Measurements from ENCODE around the gene ACIN1. TPM values are rescaled to one million over a fixed set of nuclear protein-coding genes. Genes with fewer than 3 reads are reported as not detected.
A peak's percentile ranks its signal among the peaks of the same experiment; 100 is the strongest.

The ACIN1 gene
- total RNA-seq, 1 experiment from 2014 or later, result 333 TPM

DNA sequence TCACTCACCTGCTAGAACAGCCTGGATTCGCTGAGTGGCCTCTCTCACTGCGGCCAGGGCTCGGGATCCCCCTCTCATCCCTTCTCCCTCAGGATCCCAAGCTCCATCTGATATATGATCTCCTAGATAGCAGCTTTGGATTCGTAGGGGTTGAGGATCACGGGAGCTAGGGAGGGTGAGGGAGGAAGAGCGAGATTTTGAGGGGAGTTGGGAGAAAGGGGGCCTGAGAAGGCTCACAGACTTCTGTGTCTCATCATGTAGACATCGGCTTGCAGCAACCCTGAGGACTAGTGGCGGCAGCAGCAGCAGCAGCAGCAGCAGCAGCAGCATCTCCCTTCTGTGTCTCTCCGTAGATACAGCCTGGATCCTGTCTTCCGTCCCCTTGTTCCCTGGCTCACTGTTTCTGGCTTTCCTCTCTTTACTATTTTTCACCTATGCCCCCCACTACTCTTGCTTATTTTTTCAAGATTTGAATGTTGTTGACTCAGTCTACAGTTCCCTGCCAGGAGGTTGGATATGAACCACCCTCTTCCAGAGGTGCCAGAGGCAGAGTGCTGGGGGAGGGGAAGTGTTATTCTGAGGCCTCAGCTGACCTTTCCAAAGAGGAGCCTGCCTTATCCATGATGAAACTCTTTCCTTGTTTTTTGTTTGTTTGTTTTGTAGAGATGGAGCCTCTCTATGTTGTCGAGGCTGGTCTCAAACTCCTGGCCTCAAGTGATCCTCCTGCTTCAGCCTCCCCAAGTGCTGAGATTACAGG is 9.8 kb upstream of the ACIN1 start, which contains the start of gene CIROP:
Gene CIROP (minus strand): TSS at position 399 of the 757 bp plus-strand sequence. CDS start 69 bp downstream, at position 330.
- H2BK5ac ChIP-seq (ENCODE audit: insufficient read length, low read length), result no peak within 1 kb of the TSS
- DNase-seq, result no peak
- H3K27ac ChIP-seq (ENCODE audit: insufficient read length, low read depth, low read length), result no peak within 1 kb of the TSS
- H3K23me2 ChIP-seq (ENCODE audit: insufficient read length, low read depth, low read length, poor library complexity, severe bottlenecking), result no peaks in the 10 kb centered on the region
- no peak within 1 kb of the TSS for H3K9ac ChIP-seq (ENCODE audit: extremely low read depth, insufficient read length, low read length)
- Mint-ChIP-seq H3K4me3 (peak within 1 kb of the TSS in 1 of 2 experiments; percentile 56; a peak in 3 of 5 replicates), H3K4me1 (peaks cover 45 to 52% of the 10 kb centered on the region in 2 experiments), H3K9me3 (peaks cover 8 to 9% of the 10 kb centered on the region in 2 experiments), H3K27me3 (ENCODE audit: low read depth) (peaks cover 27% of the 10 kb centered on the region), H3K36me3 (ENCODE audit: insufficient read depth in 1 of 3, low read depth in 3 of 3) (peaks cover 0 to 3% (median 0%) of the 10 kb centered on the region in 3 experiments; a peak in 1 of 7 replicates), H3K27ac (peak within 1 kb of the TSS in 1 of 3 experiments; percentile 92; a peak in 2 of 7 replicates)
- no peak within 1 kb of the TSS for H3T11ph ChIP-seq (ENCODE audit: low read length)
- H3K14ac ChIP-seq (ENCODE audit: insufficient read depth, low read length), result no peak within 1 kb of the TSS
- H2AFZ ChIP-seq (ENCODE audit: low read length), result no peak within 1 kb of the TSS
- no peaks in the 10 kb centered on the region for H3K9me3 ChIP-seq (ENCODE audit: control insufficient read depth, low read depth, low read length)
- H3K4me2 ChIP-seq (ENCODE audit: insufficient read depth, insufficient read length, low read length), result peak within 1 kb of the TSS; percentile 6
- H3K4ac ChIP-seq (ENCODE audit: low read depth, low read length), result no peak within 1 kb of the TSS
- no peaks in the 10 kb centered on the region for H3K79me2 ChIP-seq (ENCODE audit: insufficient read depth, low read length)
- no peaks in the 10 kb centered on the region; the same call in 1 of the 2 replicates for H3K4me1 ChIP-seq (ENCODE audit: insufficient read depth, low read length)
- H4K20me1 ChIP-seq (ENCODE audit: control insufficient read depth, insufficient read depth, insufficient read length), result no peaks in the 10 kb centered on the region
- no peak within 1 kb of the TSS for H2AK5ac ChIP-seq (ENCODE audit: insufficient read length, low read length)
- H3K18ac ChIP-seq (ENCODE audit: insufficient read length, low read depth, low read length), result no peak within 1 kb of the TSS
- H2BK120ac ChIP-seq (ENCODE audit: low read depth, low read length, poor library complexity, severe bottlenecking), result no peak within 1 kb of the TSS
- H2BK15ac ChIP-seq (ENCODE audit: low read depth, low read length), result no peak within 1 kb of the TSS; the same call in 1 of the 2 replicates
- no peak within 1 kb of the TSS for H4K8ac ChIP-seq (replicated peaks; ENCODE audit: insufficient read length, low read depth, low read length)
- TF ChIP-seq CTCF (conservative IDR thresholded peaks at IDR 0.05), result no peak
- H3K79me1 ChIP-seq (ENCODE audit: insufficient read depth, low read depth, low read length, poor library complexity, severe bottlenecking), result no peaks in the 10 kb centered on the region
- no peaks in the 10 kb centered on the region for H3K27me3 ChIP-seq (ENCODE audit: insufficient read depth, low read length)
- no peak within 1 kb of the TSS for H4K5ac ChIP-seq (ENCODE audit: insufficient read length, low read depth, low read length)
- H2BK12ac ChIP-seq (ENCODE audit: insufficient read length, low read depth, low read length), result no peak within 1 kb of the TSS
- no peak within 1 kb of the TSS for H2BK20ac ChIP-seq (ENCODE audit: low read depth, low read length, poor library complexity, severe bottlenecking)
- WGBS (ENCODE audit: extremely low coverage, insufficient read length, low lambda C conversion rate), result no CpG with 5 or more reads among the region's 11 CpGs
- no peak within 1 kb of the TSS for H4K91ac ChIP-seq (ENCODE audit: insufficient read length, low read depth, low read length)
- H3K23ac ChIP-seq (ENCODE audit: insufficient read length, low read depth, low read length), result no peak within 1 kb of the TSS
- H3K56ac ChIP-seq (ENCODE audit: insufficient read length, low read depth, low read length), result no peak within 1 kb of the TSS
